Stomach (tissue), 4 donors: Measurements from ENCODE around the gene SULT1C2.

Experiments used
- CTCF ChIP-seq, 7 experiments: fragments of 450-650 bp in 4 of 7; fragments of 200-600 bp in 3 of 7; sonication (generic) in 3 of 7; IDR thresholded peaks; one replicate each; pipeline ENCODE4 v1.5.1; 2016 to 2019; ENCODE audit warnings: antibody characterized with exemption in 7 of 7, control low read depth in 2 of 7, mild to moderate bottlenecking in 1 of 7
- EP300 ChIP-seq: sonication (generic); formaldehyde crosslinking; IDR thresholded peaks from one replicate; pipeline ENCODE4 v1.6.1; 2017; ENCODE audit warnings: antibody characterized with exemption

DNA sequence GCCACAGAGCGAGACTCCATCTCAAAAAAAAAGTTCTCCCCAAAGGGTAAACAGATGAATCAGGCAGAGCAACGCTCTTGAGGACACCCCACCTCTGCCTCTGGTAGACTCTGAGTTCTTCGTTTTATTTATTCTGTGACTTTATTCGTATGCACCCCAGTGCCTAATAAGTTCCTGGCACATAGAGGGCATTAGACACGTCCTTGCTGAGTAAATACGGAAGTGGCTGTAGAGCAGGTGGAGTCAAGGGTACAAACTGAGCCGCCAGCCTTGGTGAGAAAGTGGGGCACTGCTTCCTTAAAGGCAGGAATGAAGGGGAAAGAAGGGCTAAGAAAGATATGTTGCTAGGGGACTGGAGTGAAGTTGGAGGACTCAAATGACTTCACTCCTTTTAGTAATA lies 12.9 kb downstream of the SULT1C2 start:
- TF ChIP-seq EP300 (no peak), CTCF (IDR thresholded peaks at IDR 0.05) (no peak)
